T-helper 1 cell treated with Interleukin-12 subunit alpha and Interleukin-12 subunit beta and Interleukin-4 antibody, amounts not matched to agents 30 μg/mL and 1 μg/mL, for 36 hours (primary cell): ENCODE measurements around the gene SH3RF3.
A peak's percentile ranks its signal among the peaks of the same experiment; 100 is the strongest.

ENCODE experiments used
- H3K27ac Mint-ChIP-seq: one replicate; pipeline ENCODE4 v1.8.0; 2021; ENCODE audit warnings: mild to moderate bottlenecking, mixed read lengths
- H3K27me3 Mint-ChIP-seq: one replicate; pipeline ENCODE4 v1.8.0; 2021; ENCODE audit warnings: low read depth, mixed read lengths
- H3K36me3 Mint-ChIP-seq: one replicate; pipeline ENCODE4 v1.8.0; 2021; ENCODE audit warnings: low read depth, mixed read lengths
- H3K4me1 Mint-ChIP-seq: one replicate; pipeline ENCODE4 v1.8.0; 2021; ENCODE audit warnings: low read depth, mixed read lengths
- H3K4me3 Mint-ChIP-seq: one replicate; pipeline ENCODE4 v1.8.0; 2021; ENCODE audit warnings: mild to moderate bottlenecking, moderate library complexity, mixed read lengths
- H3K9me3 Mint-ChIP-seq: one replicate; pipeline ENCODE4 v1.8.0; 2021; ENCODE audit warnings: mixed read lengths

SH3RF3 gene

DNA sequence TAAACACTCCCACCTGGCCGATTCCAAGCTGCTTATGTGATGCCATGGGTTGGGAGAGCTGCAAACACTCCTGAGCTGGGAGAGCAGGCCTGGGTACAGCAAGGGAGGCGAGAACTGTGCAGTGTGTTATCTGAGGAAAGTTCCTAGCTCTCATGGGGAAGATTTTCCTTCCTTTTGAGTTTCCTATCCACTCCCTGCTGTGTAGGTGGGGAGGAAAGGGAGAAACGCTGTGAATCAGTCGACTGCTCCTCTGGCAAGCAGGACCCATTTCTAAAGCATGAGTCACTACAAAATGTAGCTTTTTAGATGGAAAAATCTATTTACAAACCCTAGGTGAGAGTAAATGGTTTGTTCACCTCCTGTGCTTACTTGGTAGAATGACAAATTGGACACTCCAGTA lies 80.4 kb downstream of the SH3RF3 start:
- Mint-ChIP-seq H3K27me3 (peaks cover 82% of the 10 kb centered on the region), H3K4me1 (peaks cover 19% of the 10 kb centered on the region)

DNA sequence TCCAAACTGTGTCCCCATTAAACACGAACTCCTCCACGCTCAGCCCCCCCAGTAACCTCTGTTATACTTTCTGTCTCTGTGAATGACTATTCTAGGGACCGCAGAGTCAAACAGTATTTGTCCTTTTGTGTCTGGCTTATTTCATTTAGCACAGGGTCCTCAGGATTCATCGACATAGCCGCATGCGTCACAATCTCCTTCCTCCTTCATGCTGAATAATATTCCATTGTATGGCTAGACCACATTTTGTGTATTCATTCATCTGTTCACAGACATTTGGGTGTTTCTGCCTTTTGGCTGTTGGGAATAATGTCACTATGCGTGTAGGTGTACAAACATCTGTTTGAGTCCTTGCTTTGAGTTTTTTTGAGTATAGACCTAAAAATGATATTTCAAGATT lies 80.9 kb downstream of the SH3RF3 start:
- H3K9me3 Mint-ChIP-seq, result no peaks in the 10 kb centered on the region
- H3K27me3 Mint-ChIP-seq, result peaks cover 82% of the 10 kb centered on the region
- no peak overlapping the region for H3K4me3 Mint-ChIP-seq
- H3K4me1 Mint-ChIP-seq, result peaks cover 24% of the 10 kb centered on the region
- no peak overlapping the region for H3K27ac Mint-ChIP-seq
- no peaks in the 10 kb centered on the region for H3K36me3 Mint-ChIP-seq

More for the DNA sequence above, 80.4 kb downstream of the SH3RF3 start:
- Mint-ChIP-seq H3K9me3 (no peaks in the 10 kb centered on the region), H3K36me3 (no peaks in the 10 kb centered on the region), H3K27ac (no peak overlapping the region), H3K4me3 (no peak overlapping the region)

DNA sequence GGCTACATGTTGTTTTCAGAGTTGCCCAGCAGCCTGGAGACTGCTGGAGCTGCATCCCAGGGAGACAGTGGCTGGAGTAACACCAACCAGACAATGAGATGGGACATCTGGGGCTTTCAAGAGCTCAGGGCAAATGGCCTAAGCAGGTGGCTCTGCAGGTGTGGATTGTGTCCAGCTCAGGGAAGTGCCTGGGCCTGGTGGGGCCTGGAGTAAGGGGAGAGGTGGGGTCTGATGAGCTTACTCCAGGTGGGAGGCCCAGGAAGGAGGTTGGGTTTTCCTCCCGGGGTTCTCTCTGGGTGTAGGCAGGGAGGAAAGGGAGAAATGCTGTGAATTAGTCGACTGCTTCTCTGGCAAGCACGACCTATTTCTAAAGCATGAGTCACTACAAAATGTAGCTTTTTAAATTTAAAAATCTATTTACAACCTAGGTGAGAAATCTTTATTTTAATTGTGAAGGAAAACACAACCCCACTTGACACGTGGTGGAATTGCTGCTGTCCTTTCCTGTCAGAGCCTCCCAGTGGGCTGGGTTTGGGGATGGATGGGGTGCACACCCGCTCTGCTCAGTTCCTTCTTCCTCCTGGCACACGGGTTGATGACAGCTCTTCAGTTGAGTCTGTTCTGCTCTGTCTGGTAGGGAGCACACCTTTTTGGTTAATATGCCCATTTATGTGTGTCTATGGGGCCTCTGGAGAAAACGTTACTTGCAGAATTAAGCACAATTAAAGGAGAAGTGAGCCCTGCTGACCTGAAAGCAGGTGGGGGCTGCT lies 81.6 kb downstream of the SH3RF3 start:
- Mint-ChIP-seq H3K27ac (no peak overlapping the region), H3K4me1 (peaks cover 31% of the 10 kb centered on the region), H3K27me3 (peaks cover 86% of the 10 kb centered on the region), H3K4me3 (no peak overlapping the region), H3K36me3 (no peaks in the 10 kb centered on the region), H3K9me3 (no peaks in the 10 kb centered on the region)

DNA sequence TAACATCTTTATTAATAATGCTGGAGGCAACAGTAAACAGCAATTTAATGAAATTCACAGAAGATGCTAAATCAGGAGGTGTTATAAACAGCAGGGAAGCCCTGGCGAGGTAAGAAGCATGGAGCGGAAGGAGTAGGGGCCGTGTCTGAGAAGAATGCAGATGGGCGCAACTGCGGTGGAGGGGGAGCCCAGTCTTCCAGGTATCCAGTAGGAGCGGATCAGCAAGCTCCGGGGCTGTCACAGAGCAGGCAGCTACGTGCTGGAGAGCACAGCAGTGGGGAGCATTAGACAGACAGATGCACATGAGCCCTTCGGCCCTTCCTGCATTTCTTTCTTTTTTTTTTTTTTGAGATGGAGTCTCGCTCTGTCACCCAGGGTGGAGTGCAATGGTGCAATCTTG lies 82.3 kb downstream of the SH3RF3 start:
- peaks cover 35% of the 10 kb centered on the region for H3K4me1 Mint-ChIP-seq
- H3K27ac Mint-ChIP-seq, result no peak overlapping the region
- peaks cover 81% of the 10 kb centered on the region for H3K27me3 Mint-ChIP-seq
- H3K9me3 Mint-ChIP-seq, result no peaks in the 10 kb centered on the region
- no peak overlapping the region for H3K4me3 Mint-ChIP-seq
- no peaks in the 10 kb centered on the region for H3K36me3 Mint-ChIP-seq

DNA sequence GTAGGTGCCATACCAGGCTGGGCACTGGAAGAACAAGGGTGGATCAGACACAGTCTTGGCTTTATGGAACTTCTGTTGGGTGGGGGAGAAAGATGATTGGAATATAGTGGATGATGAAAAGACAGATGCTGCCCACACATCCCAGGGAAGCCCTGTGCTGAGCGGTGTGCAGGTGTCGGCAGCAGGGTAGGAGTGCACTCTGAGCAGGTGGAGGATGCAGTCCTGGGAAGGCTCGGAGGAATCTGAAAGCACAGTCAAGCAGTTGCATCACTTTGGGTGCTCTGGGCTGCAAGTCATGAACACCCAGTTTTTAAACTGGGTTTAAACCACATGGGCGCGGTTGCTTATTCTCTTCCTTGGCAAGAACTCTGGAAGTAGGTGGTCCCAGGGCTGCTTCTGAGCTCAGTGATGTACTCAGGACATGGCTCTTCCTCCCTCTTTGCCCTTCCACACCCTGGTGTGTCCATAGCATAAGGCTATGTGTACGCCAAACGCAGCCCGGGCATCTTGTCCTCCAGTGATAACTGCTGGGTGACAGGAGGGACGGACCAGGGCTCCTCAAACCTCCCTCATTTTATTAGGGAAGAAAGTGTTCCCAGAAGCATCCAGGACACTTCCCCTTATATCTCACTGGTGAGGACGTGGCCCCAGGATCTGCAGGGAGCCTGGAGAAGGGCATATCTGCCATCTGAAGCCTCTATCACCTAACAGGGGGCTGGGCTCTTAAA lies 84.0 kb downstream of the SH3RF3 start:
- H3K4me3 Mint-ChIP-seq, result no peak overlapping the region
- H3K4me1 Mint-ChIP-seq, result peaks cover 48% of the 10 kb centered on the region
- peaks cover 7% of the 10 kb centered on the region for H3K36me3 Mint-ChIP-seq
- peak overlapping the region; percentile 79 for H3K27ac Mint-ChIP-seq
- peaks cover 5% of the 10 kb centered on the region for H3K9me3 Mint-ChIP-seq
- H3K27me3 Mint-ChIP-seq, result peaks cover 78% of the 10 kb centered on the region

DNA sequence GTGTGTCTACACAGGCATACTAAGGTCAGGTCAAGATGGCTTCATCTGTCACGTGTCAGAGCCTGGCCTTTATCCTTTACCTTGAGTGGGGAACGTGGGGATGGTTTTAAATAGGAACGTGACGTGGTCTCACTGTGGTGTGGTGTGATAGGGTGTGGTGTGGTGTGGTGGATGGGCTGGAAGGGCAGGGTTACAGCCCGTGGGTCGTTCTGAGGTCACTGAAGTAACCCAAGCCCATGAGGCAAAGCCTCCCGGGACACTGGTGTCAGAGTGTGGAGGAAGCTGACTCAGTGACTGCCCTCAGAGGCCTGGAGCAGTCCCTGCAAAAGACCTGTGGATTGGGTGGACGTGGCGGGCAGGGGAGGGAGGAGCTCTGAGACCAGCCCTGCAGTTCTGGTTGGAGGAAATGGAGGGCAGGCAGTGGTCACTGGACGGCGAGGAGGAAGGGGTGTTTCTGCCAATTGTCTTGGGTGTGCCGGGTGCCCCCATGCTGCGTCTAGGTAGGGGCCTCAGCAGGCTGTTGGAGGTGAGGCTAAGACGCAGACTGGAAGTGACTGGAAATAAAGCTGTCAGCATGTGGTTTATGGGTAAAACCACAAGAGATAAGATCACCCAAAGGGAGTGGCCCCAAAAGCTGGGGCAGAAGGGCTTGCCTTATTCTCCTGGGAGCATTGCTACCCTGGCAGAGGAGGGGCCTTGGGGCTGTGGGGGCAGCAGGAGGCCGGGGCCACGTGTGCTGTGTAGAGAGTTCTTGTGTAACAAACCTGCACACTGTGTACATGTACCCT lies 84.8 kb downstream of the SH3RF3 start:
- Mint-ChIP-seq H3K4me3 (peak overlapping the region; percentile 47), H3K36me3 (peaks cover 7% of the 10 kb centered on the region), H3K27me3 (peaks cover 74% of the 10 kb centered on the region), H3K27ac (peak overlapping the region; percentile 79), H3K9me3 (peaks cover 5% of the 10 kb centered on the region), H3K4me1 (peaks cover 56% of the 10 kb centered on the region)

DNA sequence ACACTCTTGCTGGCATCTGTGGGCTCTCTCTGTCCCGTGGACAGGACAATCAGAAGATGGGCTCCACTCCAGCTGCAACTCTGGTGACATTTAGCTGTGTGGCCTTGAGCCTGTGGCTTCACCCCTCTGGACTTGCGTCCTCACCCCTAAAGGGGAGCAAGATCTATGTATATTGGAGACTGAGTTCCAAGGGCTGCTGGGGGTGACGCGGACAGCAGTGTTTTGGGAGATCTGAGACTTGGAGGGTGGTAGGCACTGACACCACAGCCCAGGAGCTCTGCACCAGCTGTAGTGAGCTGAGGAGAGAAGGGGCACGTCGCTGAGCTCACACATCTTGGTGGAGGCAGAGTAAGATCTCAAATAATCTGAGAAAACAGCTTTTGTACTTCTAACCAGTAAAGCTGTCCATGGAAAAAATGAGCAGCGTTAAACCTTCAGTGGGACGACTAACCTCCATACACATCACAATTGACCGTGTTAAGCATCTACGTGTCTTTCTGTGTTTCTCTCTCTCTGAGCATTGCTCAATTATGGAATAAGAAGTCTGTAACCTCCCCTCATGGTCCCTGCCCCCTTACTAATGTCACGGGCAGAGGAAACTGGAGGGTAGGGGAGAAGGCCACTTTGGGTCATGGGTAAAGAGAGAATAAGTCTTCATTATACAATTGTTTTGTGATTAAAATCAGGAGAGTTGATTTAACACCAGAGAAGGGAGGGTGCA lies 85.8 kb downstream of the SH3RF3 start:
- H3K4me3 Mint-ChIP-seq, result no peak overlapping the region
- peaks cover 75% of the 10 kb centered on the region for H3K27me3 Mint-ChIP-seq
- H3K9me3 Mint-ChIP-seq, result peaks cover 5% of the 10 kb centered on the region
- H3K27ac Mint-ChIP-seq, result peak overlapping the region; percentile 43
- peaks cover 7% of the 10 kb centered on the region for H3K36me3 Mint-ChIP-seq
- peaks cover 59% of the 10 kb centered on the region for H3K4me1 Mint-ChIP-seq

DNA sequence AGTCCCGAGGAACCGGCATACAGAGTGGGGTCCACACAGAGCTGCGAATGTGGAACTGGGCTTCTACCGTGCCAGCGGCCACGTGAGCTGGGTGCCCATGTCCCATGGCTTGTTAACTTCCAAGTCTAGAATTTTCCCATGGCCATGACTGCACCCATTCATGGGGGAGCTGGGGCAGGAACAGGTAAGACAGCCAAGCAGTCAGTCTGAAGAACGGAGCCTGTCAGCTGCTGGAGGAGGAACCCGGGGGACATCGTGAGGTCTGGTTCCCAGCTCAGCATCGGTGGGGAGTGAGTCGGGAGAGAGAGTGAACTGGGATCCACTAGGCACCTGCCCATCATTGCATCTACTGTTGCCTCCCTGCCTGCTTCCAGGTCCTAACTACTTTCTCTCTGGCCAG lies 86.9 kb downstream of the SH3RF3 start:
- H3K36me3 Mint-ChIP-seq, result peaks cover 7% of the 10 kb centered on the region
- H3K27me3 Mint-ChIP-seq, result peaks cover 67% of the 10 kb centered on the region
- H3K4me1 Mint-ChIP-seq, result peaks cover 59% of the 10 kb centered on the region
- peaks cover 5% of the 10 kb centered on the region for H3K9me3 Mint-ChIP-seq
- H3K27ac Mint-ChIP-seq, result no peak overlapping the region
- no peak overlapping the region for H3K4me3 Mint-ChIP-seq

DNA sequence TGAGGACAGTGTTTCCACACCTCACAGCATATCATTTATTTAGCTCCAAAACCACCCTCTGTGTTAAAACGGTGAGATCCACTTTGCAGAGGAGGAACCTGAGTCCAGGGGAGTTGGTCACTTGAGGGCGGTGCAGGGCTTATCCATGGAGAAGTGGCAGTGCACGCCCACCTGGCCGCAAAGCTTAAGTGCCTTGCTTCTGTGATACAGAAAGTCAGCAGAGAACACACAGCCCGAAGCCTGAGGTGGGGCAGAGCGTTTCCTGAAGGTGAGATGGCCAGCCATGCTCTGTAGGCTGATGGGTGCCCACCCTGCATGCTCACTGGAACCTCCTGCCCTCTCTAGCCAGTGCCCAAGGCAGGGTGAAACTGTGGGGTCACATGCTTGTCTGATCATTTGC lies 87.3 kb downstream of the SH3RF3 start:
- H3K27me3 Mint-ChIP-seq, result peaks cover 63% of the 10 kb centered on the region
- H3K27ac Mint-ChIP-seq, result no peak overlapping the region
- peaks cover 7% of the 10 kb centered on the region for H3K36me3 Mint-ChIP-seq
- peaks cover 5% of the 10 kb centered on the region for H3K9me3 Mint-ChIP-seq
- H3K4me3 Mint-ChIP-seq, result no peak overlapping the region
- H3K4me1 Mint-ChIP-seq, result peaks cover 54% of the 10 kb centered on the region

DNA sequence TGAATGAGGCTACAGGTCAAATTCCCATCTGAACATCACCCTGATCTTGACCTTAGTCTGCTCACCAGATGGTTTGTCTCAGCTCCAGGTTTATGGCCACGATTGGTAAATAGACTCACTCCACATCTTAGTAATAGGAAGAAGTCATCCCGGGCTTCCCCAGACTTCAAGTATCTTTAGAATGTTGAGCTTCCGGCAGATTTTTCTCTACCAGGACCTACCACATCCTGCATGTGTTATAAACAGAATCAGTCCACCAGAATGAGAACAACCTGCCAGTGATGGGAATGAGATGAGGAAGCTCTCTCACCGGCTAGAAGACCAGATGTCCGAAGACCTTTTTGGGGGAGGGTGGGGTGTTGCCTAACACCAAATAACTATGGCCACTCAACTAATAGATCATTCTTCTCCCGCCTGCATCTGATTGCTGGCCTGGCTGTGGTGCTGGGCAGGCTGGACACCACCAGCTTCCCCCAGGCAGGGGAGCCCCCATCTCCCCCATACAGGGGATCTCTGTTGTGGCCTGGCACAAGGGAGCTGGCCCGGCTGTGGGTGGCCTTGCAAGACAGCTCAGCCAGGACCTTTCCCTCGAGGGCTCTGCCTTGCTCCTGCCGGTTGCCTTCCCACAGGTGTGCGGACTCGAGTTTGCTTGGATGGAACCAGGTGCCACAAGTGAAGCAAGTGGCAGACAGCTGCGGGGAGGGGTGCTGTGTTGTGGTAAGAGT lies 88.5 kb downstream of the SH3RF3 start:
- peaks cover 5% of the 10 kb centered on the region for H3K9me3 Mint-ChIP-seq
- H3K27ac Mint-ChIP-seq, result peak overlapping the region; percentile 42
- H3K27me3 Mint-ChIP-seq, result peaks cover 60% of the 10 kb centered on the region
- H3K4me3 Mint-ChIP-seq, result peak overlapping the region; percentile 58
- peaks cover 7% of the 10 kb centered on the region for H3K36me3 Mint-ChIP-seq
- peaks cover 54% of the 10 kb centered on the region for H3K4me1 Mint-ChIP-seq

DNA sequence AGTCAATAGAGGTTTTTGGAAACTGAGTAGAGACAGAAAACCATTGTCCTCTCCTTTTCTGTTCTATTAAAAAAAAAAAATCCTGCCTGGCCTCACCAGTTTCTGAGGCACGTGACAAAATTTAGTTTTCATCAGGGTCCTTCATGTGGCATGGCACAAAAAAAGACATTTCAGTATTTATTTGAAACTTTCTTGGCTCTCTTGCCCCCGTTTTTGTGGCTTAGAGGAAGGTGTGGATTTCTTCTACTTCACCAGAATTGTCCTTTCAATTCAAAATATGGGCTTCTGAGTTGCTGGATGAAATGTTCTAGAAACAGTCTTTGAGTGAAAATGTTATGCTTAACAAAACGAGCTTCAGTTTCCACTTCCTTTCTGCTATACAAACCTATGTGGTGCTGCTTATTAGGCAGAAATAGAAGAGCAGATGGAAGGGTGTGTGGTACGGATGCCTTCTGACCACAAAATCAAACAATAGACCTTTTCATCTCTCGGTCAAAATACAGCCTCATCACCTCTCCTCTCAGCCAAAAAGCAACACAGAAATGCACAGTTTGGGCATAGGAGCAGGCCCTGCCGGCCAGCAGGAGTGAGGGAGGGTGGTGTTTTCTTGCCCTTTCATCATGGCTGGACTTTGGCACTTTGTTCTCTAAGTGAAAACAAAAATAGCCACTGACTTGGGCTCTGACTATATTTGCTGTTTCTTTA lies 89.2 kb downstream of the SH3RF3 start:
- Mint-ChIP-seq H3K4me1 (peaks cover 52% of the 10 kb centered on the region), H3K9me3 (peaks cover 5% of the 10 kb centered on the region), H3K4me3 (peak overlapping the region; percentile 19), H3K27me3 (peaks cover 54% of the 10 kb centered on the region), H3K27ac (no peak overlapping the region), H3K36me3 (peaks cover 7% of the 10 kb centered on the region)

DNA sequence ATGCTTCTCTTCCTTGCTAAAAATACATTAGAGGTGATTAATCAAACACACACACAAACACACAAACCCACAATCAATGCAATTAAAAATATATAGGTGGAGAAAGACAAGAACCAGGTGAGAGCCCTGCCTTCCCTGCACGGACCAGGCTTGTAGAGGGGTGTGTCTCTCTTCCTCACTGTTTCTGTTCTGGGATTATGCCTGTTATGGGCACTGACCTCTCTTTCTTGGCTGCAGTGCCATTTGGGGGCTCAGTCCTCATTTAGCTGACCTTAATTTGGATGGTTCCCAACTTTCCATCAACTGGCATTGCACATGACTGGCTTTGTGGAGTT lies 89.8 kb downstream of the SH3RF3 start:
- Mint-ChIP-seq H3K36me3 (peaks cover 7% of the 10 kb centered on the region), H3K9me3 (peaks cover 5% of the 10 kb centered on the region), H3K4me1 (peaks cover 47% of the 10 kb centered on the region), H3K4me3 (no peak overlapping the region), H3K27ac (no peak overlapping the region), H3K27me3 (peaks cover 49% of the 10 kb centered on the region)

DNA sequence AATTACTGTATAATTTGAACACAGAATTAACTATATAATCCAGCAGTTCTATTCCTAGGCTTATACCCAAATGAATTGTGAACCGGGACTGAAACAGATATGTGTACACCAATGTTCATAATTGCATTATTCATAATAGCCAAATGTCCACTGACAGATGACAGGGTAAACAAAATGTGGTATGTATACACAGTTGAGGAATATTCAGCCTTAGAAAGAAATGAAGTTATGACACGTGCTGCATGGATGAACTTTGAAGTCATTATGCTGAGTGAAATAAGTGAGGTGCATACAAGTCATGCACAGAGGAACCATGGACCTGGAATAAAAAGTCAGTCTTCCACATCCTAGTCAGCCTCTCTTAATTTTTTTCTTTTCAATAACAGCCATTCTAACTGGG lies 91.9 kb downstream of the SH3RF3 start:
- H3K4me1 Mint-ChIP-seq, result peaks cover 26% of the 10 kb centered on the region
- H3K27me3 Mint-ChIP-seq, result peaks cover 38% of the 10 kb centered on the region
- no peak overlapping the region for H3K4me3 Mint-ChIP-seq
- no peak overlapping the region for H3K27ac Mint-ChIP-seq
- peaks cover 5% of the 10 kb centered on the region for H3K9me3 Mint-ChIP-seq
- H3K36me3 Mint-ChIP-seq, result peaks cover 7% of the 10 kb centered on the region
